GM19395 (cell line): ENCODE measurements around the gene ARHGAP22.

Source experiments
- ATAC-seq: cut with Tn5 transposase; IDR thresholded peaks from one replicate; pipeline ENCODE4 v1.9.1; 2021; ENCODE audit warnings: mild to moderate bottlenecking, moderate library complexity; ENCODE audit not compliant: unreplicated experiment

The ARHGAP22 gene

DNA sequence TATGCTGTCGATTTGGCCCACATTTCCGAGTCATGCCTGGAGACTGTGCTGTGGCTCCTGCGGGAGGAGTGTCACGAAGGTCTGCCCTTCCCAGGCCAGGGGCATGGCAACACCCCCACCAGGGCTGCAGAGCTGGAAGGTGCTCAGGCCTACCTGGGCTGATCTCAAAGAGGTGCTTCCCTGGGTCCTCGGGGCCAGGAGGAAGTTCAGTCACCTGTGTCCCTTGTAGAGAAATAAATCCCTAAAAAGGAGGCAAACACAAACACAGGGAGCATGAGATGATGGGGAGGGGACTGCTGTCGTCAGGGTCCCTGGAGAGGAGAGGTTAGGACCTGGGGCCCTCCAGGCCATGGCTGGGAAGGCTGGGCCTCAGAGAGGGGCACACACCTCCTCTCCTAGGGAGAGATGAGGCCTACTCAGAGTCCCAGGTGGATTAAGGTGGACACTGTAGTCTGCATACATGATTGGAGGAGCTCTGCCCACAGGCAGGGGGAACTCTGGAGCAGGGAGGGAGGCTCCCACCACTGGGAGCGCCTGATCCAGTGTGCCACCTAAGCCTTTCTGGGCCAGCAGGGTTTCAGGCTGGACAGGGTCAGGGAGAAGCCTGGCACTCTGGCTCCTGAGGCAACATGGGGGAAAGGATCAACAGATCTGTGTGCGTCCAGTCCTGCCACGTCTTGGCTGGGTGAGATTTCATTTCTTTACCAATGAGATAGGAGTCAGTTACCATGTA is 49.4 kb downstream of the ARHGAP22 start:
- no peak for ATAC-seq

DNA sequence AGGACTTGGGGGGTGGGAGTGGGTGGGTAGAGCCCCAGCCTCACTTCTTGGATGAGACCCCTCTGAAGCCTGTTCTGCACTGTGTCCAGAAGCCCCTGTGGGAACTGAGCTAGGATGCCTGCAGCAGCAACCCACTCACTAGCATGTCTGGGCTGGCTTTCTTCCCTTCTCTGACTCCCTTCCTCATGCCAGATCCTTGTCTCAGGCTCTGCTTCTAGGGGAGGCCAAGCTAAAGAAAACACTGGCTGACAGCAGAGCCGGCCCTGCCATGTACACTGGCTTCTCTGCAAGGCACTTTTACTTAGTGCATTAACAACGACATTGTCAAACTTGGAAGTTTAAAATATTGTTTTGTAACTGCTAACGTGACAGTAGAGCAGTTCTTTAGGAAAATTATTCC is 50.2 kb downstream of the ARHGAP22 start:
- ATAC-seq: no peak

DNA sequence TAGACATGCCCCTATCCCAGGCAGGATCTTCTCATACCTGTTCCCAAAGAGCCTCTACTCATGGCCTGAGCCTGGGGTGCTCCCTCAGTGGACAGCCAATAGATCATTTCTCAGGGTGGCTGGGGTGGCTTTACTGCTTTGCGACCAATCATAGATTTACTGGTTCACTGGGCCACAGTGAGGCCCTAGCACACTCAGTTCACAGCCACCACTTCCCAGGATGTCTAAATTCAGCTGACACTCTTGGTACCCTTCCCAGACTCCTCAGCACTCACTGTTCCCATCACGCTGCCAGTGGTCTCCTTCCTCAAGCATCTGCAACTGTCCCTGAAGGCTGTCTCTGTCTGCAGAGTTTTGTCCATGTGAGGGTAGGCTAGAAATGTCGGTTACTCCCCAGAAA is 50.6 kb downstream of the ARHGAP22 start:
- ATAC-seq: no peak

DNA sequence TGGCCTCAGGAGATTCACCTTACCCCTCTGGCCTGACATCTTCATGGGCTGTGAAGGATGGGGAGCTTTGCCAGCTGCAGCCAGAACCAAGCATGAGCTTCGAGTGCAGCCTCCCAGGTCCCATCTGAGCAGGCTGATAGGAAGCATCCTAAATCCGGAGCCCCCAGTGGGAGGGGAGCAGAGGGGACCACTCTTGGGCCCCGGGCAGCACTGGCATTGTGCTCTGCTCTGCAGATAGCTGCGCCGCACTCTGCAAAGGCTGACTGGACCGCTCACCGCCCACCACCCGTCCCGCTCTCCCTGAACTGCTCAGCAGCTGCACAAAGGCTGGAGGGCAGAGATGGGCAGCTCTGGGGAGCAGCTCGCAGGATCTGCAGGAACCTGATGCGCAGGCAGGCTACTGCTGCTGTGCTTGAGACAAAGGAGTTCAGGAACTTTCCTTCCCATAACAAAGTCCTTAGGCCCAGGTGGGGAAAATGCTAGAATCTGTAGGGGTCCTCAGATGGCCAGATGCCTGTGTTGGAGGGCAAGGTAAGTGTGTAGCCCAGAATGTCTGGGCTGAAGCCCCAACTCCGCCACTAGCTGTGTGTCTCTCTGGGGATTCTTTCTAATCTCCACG is 51.8 kb downstream of the ARHGAP22 start:
- no peak for ATAC-seq

DNA sequence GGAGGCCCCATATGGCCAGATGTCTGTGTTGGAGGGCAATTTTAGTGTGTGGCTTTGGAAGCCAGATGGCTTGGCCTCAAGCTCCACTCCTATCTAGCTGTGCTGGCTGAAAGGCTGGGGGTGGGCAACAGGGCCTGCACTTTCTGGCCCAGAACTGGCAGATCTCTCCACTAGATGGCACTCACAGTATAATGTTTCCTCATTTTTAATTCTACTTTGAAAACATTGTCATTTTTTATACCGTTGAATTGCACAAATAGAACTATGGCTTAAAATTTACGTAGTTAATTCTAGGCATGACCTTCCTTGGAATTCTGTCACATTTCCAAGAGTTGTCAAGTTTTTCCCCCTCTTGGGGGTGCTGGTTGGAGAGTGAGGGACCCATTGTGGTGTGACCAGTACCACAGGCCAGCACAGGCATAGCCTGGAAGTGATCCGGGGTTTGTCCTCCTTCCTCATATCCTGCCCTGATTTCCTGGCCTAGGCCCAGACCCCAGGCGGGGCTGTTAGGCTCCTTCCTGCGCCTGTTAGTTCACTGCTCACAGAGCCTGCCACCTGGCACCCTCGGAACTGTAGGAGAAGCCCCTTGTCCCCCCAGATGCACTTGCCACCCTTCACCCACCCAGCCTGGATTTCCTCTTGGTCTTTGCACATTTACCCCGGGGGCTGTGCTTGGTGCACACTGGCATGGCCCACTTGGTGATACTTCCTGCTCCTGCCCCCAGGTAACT is 52.8 kb downstream of the ARHGAP22 start:
- no peak for ATAC-seq

DNA sequence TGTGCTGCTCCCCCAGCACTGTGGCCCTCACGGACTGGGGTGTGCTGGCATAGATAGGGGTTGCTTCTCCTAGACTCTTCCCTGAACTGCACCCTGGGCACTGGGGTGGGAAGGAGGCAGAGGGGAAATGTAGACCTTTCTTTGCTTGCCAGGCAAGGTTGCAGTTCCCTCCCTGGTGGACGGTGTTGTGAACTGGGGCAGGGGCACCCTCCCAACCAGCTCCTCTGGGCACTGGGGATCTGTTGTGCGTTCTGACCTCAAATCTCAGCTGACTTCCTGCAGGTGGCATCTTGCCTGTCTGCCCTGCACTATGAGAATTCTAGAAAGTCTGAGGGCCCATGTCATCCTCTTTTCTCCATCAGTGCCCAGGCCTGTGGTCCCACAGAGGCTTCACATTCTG is 53.9 kb downstream of the ARHGAP22 start:
- ATAC-seq: no peak

DNA sequence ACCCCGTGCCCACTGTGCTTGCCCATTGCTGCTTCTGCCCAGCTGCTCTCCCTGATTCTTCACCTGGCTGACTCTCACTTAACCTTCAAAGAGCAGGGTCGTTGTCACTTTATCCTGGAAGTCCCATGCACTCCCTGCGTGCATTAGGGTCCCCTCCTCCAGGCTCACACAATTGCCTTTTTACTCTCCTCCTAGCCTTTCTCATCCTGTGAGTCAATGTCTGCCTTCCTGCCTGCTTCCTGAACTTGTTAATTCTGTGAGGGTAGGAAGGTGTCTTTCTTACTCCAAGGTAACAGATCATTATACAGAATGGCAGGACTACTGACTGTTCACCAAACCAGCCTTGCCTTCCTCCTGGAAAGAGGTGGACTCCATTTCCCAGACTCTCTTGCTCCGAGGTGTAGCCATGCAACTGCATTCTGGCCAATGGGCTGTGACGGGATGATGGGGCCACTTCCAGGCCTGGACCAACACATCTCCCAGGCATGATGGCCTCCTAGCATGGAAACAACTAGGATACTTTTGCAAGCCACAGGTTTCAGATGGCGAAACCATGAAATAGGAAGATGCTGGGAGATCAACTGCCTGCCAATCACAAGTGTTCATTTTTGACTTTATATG is 54.7 kb downstream of the ARHGAP22 start:
- no peak for ATAC-seq

DNA sequence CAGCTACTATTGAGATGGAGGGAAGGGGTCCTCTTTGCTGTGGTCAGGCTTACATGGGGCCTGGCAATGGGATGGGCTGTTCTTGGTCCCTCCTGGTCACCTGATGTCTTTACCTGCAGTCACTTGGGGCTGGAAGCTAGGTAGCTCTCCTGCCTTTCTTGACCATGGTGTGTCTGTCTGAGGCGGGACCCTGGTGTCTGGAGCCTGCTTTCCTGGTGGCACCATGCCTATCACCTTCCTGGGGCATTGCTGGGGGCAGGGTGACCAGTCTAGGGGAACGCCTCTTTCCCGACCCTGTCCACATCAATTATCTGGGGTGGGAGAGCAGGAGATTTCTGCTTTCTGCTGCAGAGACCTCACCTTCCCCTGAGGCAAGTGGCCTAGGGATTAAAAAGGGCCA is 55.6 kb downstream of the ARHGAP22 start:
- no peak for ATAC-seq

DNA sequence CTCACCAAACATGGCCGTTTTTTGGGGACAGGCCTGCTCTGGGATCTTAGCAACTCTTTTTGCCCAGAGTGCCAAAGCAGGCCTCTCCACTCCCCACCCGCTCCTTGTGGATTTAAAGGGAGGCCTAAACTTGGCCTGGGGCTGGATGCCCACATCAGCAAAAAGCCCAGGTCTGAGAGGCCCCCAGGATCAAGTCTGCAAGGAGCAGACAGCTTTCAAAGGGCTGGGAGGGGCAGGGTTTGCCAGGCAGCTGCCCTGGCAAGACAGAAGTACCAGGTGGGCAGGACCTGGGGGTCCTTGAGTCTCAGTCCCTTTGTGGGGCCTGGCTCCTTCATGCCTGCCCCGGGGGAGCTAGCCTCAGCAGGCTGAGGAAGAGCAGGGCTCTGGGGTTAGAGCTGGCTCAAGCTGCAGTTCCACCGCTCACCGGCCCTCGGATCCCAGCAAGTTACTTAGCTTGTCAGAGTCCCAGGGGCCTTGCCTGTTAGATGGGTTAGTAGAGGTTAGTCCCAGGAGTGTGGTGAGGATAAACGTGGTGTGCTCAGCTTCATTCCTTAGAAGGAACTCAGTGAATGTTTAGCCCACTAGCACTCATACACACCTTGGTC is 56.2 kb downstream of the ARHGAP22 start:
- ATAC-seq: no peak

DNA sequence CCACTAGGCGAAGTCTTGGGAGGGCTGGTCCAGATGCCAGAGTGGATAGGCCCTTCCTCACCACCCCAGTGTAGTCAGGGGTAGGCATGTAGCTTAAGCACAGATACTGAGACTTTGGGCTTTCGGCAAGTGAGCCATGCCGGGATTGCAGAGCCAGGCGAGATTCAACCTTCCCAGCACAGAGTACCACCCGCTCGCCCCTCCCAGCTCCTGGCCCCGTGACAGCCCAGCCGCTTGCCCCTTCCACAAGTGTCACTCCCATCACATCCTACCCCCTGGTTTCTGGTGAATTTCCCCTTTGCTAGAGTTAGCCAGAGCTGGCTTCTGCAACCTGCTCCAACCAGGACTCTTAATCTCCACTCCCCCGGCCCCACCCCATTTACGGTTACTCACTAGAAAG is 56.9 kb downstream of the ARHGAP22 start:
- ATAC-seq: no peak

DNA sequence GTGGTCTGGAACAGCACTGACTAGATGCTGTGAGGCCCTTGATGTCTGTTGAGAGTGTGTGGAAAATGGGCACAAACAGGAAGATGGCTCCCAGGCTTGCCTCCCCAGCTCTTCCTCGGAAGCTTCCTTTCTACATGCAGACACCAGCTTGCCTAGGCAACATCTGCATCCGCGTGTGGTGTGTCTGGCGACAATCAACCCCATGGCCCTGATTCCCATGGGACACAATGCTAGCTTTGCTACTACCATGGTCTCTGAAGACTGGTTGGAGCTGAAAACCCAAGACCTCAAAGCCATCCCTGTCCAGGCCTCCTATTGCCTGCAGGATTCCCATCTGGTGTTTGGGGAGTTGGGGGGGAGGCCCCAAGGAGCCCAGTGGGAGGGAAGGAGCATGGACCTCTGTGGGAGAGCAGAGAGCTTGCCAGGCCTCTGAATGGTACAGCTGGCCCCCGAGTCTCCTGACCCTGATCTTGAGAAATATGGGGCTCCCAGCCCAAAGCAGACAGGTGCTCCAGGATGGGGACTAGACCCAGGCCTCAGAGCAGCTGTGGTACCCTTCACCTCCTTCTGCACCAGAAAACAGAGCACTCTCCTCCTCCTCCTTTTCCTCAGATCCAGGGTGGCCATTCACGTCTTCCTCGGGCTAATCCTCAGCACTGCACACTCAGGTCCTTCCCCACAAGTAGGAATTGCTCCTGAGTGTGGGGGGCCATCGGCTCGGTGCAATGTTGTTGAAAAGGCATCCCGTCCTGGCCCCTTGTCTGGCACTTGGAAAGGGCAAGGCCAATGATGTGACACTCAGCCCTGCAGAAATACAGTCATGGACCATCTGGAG is 57.6 kb downstream of the ARHGAP22 start:
- no peak for ATAC-seq

DNA sequence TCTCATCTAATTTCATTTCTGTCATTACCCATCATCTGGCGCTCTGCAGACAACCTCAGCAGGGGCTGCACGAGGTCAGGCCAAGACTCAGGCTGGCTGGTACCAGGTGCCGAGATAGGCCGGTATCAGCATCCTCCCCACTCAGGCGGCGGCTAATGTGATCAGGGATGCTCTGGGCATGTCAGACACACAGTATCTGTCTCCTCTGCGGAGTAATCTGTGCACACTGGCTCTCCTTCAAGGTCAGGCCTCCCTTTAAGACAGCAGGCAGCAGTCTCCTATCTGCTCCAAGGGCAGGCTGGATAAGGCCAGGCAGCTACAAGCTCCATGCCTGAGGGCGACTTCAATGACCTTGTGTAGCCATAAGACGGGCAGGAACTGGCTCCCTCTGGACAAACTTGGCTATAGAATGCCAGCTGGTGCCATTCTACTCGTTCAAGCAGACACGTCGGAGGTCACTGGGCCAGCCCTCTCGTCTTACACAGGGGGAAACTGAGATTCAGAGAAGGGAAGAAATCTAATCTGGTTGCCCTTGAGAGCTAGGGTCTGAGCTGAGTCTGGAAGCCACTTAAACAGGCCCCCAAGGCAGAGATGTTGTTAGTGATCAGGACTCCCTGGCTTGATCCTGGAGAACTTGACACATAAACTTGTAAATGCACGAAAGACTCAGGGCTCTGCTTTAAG is 59.3 kb downstream of the ARHGAP22 start:
- ATAC-seq: no peak

DNA sequence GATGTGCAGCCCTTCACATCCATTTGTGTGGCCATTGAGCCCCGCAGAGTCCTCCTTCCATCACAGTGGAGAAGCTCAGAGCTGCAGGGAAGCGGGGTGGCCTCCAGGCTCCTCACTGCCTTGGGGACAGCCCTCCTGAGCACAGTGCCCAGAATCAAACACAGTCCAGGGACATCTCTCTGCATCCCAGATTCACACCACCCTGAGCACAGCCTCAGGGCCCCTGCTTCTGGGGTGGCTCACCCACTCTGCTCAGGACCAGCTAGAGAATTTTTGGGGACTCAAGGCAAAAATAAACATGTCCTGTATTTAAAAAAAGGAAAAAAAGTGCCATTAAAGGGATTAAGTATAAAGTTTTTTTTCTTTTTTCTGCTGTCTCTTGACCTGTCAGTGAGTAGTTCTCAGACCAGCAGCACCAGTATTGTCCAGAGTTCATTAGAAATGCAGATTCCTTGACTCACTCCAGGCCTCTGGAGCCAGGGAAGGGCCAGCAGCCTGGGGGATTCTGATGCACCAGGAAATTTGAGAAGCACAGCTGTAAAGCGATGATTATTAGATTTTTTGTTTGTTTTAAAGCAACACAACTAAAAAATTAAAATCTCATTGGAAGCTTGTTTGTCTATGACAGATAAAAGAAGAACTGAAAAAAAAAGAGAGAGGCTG is 61.6 kb downstream of the ARHGAP22 start:
- no peak for ATAC-seq

DNA sequence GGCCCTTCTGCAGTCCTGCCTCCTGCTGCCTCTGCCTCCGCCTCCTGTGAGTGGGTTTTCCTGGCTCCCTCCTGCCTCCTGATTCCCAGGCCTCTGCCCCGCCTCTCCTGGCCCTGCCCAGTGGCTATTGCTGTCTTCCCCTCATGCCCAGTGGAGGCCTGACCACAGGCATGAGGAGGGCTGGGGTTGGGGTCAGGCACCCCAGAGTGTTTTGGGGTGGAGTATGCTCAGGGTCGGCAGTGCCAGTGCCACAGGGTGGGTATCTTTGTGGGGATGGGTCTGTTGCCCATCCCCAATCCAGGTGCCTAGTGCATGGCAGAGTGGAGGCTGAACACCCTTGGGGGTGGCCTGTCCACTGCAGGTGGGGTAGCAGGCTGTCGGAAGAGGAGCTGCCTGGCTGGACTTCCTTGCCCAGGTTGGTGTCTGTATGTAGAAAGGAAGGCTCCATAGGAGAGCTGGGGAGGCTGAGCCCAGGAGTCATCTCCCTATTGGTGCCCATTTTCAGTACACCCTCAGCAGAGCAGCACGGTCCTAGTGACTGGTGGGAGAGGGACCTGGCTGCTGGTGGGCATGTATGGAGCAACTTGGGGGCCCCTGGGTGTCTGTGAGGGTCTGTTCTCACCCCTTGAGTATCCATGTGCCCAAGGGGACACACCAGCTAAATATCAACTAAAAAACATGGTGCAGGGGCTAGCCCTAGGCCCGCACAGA is 62.2 kb downstream of the ARHGAP22 start:
- no peak for ATAC-seq

DNA sequence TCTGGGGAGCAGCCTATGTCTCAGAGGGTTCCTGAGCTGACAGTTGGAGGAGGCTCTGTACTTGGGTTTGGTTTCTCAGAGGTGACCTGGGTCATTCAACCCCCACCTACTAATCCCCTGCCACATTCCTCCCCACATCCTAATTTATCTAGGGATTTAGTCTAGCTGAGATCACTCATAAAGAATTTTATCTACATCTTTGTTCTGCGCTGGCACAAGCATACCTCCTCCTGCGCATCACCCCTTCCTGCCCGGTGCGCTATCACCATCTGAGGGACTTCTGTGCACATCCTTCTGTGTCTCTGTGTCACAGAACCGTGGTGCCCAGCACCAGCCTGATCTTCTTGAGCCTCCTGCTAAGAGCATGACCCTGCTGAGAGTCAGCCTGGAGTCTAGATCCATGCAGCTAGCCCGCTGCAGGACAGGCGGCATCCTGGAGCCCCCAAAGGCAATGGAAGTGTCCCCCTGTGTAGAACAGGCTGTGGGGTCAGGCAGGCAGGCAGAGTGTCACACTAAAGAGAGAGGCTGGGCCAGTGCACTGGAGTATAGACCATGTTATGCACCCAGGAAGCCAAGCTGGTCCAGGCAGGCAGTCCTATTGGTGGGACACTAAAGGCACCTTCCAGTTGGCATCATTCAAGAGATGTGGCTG is 63.6 kb downstream of the ARHGAP22 start:
- no peak for ATAC-seq

DNA sequence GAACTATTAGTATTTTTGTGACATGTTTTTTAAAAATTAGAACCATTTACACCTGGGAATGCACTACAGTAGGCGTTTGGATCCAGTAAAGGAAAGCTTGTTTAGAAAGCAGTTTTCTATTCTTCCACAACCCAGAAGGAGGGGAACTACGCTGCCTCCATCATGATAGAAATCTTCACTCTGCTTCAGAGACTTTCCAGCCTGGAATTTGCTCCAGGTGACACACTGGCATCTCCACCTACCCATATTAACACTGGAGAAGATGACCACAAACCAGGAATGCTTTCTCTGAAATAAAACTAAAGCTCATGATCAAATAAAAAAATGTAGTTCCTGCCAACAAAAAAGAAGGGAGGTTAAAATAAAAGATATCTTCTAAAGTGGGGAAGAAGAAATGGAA is 66.3 kb downstream of the ARHGAP22 start:
- no peak for ATAC-seq

DNA sequence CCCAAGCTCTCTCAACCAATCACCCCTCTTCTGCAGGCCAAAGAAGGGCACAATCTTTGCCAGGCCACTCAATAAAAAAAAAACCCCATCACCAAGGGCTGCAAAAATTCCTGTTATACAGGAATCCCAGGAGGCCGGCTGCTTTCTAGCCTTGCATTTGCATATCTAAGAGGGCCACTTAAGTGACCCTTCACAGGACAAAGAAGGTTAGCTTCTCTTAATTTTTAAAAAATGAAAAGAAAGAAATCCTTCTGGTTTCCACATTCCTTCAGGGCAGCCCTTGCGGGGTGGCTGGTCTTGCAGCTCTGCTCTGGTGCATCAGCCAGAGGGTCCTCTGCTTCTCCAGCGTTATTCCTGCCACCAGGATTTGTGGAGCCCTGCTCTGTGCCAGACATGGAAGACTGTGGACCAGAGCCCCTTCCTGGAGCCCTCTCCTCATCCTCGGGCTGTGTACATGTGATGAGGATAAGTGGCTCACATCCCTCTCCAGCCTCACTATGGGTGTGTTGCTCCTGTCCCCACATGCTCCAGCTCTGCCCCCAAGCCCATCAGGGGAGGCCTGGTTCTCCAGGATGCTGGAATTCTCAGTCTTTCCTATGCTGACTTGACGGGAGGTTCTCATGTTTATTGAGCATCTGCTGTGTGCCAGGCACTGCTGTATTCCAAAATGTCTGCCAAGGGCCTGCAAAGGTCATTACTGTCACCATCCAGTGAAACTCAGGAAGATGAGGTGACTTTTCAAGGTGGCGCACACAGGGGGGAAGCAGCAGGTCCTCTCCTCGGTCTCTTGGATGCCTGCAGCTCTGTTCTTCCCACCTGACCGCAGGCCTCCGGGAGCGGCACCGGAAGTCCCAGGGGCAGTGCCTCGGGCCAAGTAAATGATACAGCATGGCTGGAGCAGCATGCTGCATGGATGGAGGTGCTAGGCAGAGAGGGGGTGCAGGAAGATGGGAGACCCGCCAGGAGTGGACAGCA is 67.7 kb downstream of the ARHGAP22 start:
- ATAC-seq: no peak
